ENCODE data around the gene PDE8B. TPM values are rescaled to one million over a fixed set of nuclear protein-coding genes. Genes with fewer than 3 reads are reported as not detected.

PDE8B gene
- total RNA-seq, 1 donor from 2014 or later = 7.8 TPM

GRCh38 chr5:77310494-77311213, 100.2 kb downstream of the PDE8B start:
- no peak overlapping the region for H3K27ac Mint-ChIP-seq (ENCODE audit: unreplicated experiment)
- no peak for DNase-seq (ENCODE audit: low spot score)
- no peak overlapping the region for H3K4me3 Mint-ChIP-seq (ENCODE audit: unreplicated experiment)
- no peaks in the 10 kb centered on the region for H3K4me1 Mint-ChIP-seq (ENCODE audit: unreplicated experiment)
- no peaks in the 10 kb centered on the region for H3K9me3 Mint-ChIP-seq (ENCODE audit: unreplicated experiment)
- H3K36me3 Mint-ChIP-seq (ENCODE audit: low read depth, unreplicated experiment) = no peaks in the 10 kb centered on the region
- H3K27me3 Mint-ChIP-seq (ENCODE audit: unreplicated experiment) = no peaks in the 10 kb centered on the region
- TF ChIP-seq, protein P1, sequence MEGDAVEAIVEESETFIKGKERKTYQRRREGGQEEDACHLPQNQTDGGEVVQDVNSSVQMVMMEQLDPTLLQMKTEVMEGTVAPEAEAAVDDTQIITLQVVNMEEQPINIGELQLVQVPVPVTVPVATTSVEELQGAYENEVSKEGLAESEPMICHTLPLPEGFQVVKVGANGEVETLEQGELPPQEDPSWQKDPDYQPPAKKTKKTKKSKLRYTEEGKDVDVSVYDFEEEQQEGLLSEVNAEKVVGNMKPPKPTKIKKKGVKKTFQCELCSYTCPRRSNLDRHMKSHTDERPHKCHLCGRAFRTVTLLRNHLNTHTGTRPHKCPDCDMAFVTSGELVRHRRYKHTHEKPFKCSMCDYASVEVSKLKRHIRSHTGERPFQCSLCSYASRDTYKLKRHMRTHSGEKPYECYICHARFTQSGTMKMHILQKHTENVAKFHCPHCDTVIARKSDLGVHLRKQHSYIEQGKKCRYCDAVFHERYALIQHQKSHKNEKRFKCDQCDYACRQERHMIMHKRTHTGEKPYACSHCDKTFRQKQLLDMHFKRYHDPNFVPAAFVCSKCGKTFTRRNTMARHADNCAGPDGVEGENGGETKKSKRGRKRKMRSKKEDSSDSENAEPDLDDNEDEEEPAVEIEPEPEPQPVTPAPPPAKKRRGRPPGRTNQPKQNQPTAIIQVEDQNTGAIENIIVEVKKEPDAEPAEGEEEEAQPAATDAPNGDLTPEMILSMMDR (IDR thresholded peaks at IDR 0.05; ENCODE audit: unreplicated experiment) = no peak

DNA sequence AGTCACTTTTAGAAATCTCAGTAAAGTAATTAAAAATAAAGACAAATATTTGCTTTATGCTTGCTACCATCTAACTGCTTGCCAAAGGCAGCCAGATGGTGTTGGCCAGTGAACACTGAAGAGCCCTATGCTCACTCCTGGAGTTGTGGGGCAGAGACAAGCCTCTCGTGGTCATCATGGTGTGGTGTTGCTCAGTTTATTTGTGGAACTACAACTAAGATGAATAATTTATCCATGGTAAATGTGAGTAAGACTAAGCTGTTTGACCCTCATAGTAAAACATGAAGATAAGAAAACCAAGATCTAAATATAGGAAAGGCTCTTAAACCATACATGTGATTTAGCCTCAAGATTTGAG, 100.7 kb downstream of the PDE8B start:
- Mint-ChIP-seq H3K9me3 (ENCODE audit: unreplicated experiment) (no peaks in the 10 kb centered on the region), H3K4me3 (ENCODE audit: unreplicated experiment) (no peak overlapping the region), H3K27ac (ENCODE audit: unreplicated experiment) (no peak overlapping the region), H3K36me3 (ENCODE audit: low read depth, unreplicated experiment) (no peaks in the 10 kb centered on the region), H3K27me3 (ENCODE audit: unreplicated experiment) (no peaks in the 10 kb centered on the region), H3K4me1 (ENCODE audit: unreplicated experiment) (no peaks in the 10 kb centered on the region)
- DNase-seq (ENCODE audit: low spot score) = no peak
- TF ChIP-seq, protein P1 (IDR thresholded peaks at IDR 0.05; ENCODE audit: unreplicated experiment) = no peak

- TF ChIP-seq, protein P1 (IDR thresholded peaks at IDR 0.05; ENCODE audit: unreplicated experiment) = no peak
- DNase-seq (ENCODE audit: low spot score) = no peak
Observed at GRCh38 chr5:77312413-77312812, 101.9 kb downstream of the PDE8B start.

GRCh38 chr5:77316871-77317661, 106.6 kb downstream of the PDE8B start:
- TF ChIP-seq, protein P1 (IDR thresholded peaks at IDR 0.05; ENCODE audit: unreplicated experiment) = no peak
- no peak overlapping the region for H3K4me3 Mint-ChIP-seq (ENCODE audit: unreplicated experiment)
- no peaks in the 10 kb centered on the region for H3K9me3 Mint-ChIP-seq (ENCODE audit: unreplicated experiment)
- no peaks in the 10 kb centered on the region for H3K27me3 Mint-ChIP-seq (ENCODE audit: unreplicated experiment)
- no peaks in the 10 kb centered on the region for H3K4me1 Mint-ChIP-seq (ENCODE audit: unreplicated experiment)
- no peaks in the 10 kb centered on the region for H3K36me3 Mint-ChIP-seq (ENCODE audit: low read depth, unreplicated experiment)
- no peak overlapping the region for H3K27ac Mint-ChIP-seq (ENCODE audit: unreplicated experiment)
- no peak for DNase-seq (ENCODE audit: low spot score)

More at GRCh38 chr5:77312413-77312812, 101.9 kb downstream of the PDE8B start:
- Mint-ChIP-seq H3K27me3 (ENCODE audit: unreplicated experiment) (no peaks in the 10 kb centered on the region), H3K27ac (ENCODE audit: unreplicated experiment) (no peak overlapping the region), H3K36me3 (ENCODE audit: low read depth, unreplicated experiment) (no peaks in the 10 kb centered on the region), H3K9me3 (ENCODE audit: unreplicated experiment) (no peaks in the 10 kb centered on the region), H3K4me1 (ENCODE audit: unreplicated experiment) (no peaks in the 10 kb centered on the region), H3K4me3 (ENCODE audit: unreplicated experiment) (no peak overlapping the region)

GRCh38 chr5:77318060-77318459, 107.6 kb downstream of the PDE8B start:
- Mint-ChIP-seq H3K9me3 (ENCODE audit: unreplicated experiment) (no peaks in the 10 kb centered on the region), H3K4me1 (ENCODE audit: unreplicated experiment) (no peaks in the 10 kb centered on the region), H3K36me3 (ENCODE audit: low read depth, unreplicated experiment) (no peaks in the 10 kb centered on the region), H3K27ac (ENCODE audit: unreplicated experiment) (no peak overlapping the region), H3K27me3 (ENCODE audit: unreplicated experiment) (no peaks in the 10 kb centered on the region), H3K4me3 (ENCODE audit: unreplicated experiment) (no peak overlapping the region)
- TF ChIP-seq, protein P1 (IDR thresholded peaks at IDR 0.05; ENCODE audit: unreplicated experiment) = no peak
- DNase-seq (ENCODE audit: low spot score) = no peak

All from endothelial cell (in vitro differentiated cells).